HG03575 (cell line): ENCODE measurements around the gene ZNF775.

Source experiments
- ATAC-seq: cut with Tn5 transposase; IDR thresholded peaks from one replicate; pipeline ENCODE4 v1.9.1; 2021; ENCODE audit not compliant: unreplicated experiment, insufficient number of reproducible peaks, low FRiP score; ENCODE audit errors: extremely low read depth

The ZNF775 gene

GRCh38 chr7:150397346-150398107 lies 18.4 kb downstream of the ZNF775 start:
- no peak for ATAC-seq

GRCh38 chr7:150398108-150398964 lies 19.2 kb downstream of the ZNF775 start:
- no peak for ATAC-seq

GRCh38 chr7:150398965-150399320 lies 19.8 kb downstream of the ZNF775 start:
- ATAC-seq: no peak

GRCh38 chr7:150399421-150400007 lies 20.4 kb downstream of the ZNF775 start:
- ATAC-seq: no peak

GRCh38 chr7:150400008-150400787 lies 21.1 kb downstream of the ZNF775 start:
- ATAC-seq: no peak

- no peak for ATAC-seq
Measured at GRCh38 chr7:150400788-150401423, 21.8 kb downstream of the ZNF775 start.

- no peak for ATAC-seq
Measured at GRCh38 chr7:150401424-150401790, 22.3 kb downstream of the ZNF775 start.

GRCh38 chr7:150401861-150402631 lies 22.9 kb downstream of the ZNF775 start:
- no peak for ATAC-seq

GRCh38 chr7:150402671-150403321 lies 23.7 kb downstream of the ZNF775 start:
- no peak for ATAC-seq

GRCh38 chr7:150403376-150404171 lies 24.4 kb downstream of the ZNF775 start:
- ATAC-seq: no peak

GRCh38 chr7:150404172-150404804 lies 25.2 kb downstream of the ZNF775 start:
- ATAC-seq: no peak

- ATAC-seq: no peak
Measured at GRCh38 chr7:150404805-150405583, 25.9 kb downstream of the ZNF775 start.

GRCh38 chr7:150405584-150406311 lies 26.6 kb downstream of the ZNF775 start:
- ATAC-seq: no peak

- no peak for ATAC-seq
Measured at GRCh38 chr7:150406312-150406566, 27.1 kb downstream of the ZNF775 start.

- ATAC-seq: no peak
Measured at GRCh38 chr7:150406567-150407421, 27.7 kb downstream of the ZNF775 start.
